Measurements from ENCODE around the gene NTHL1. TPM values are rescaled to one million over a fixed set of nuclear protein-coding genes. Genes with fewer than 3 reads are reported as not detected.
A peak's percentile ranks its signal among the peaks of the same experiment; 100 is the strongest.

NTHL1 gene
- total and polyA plus RNA-seq, 9 of the 15 experiments (the other 6 are each of a cell fraction or from before 2014, with no cell fraction given): 1.1 to 58.8 (median 17.6) TPM

DNA sequence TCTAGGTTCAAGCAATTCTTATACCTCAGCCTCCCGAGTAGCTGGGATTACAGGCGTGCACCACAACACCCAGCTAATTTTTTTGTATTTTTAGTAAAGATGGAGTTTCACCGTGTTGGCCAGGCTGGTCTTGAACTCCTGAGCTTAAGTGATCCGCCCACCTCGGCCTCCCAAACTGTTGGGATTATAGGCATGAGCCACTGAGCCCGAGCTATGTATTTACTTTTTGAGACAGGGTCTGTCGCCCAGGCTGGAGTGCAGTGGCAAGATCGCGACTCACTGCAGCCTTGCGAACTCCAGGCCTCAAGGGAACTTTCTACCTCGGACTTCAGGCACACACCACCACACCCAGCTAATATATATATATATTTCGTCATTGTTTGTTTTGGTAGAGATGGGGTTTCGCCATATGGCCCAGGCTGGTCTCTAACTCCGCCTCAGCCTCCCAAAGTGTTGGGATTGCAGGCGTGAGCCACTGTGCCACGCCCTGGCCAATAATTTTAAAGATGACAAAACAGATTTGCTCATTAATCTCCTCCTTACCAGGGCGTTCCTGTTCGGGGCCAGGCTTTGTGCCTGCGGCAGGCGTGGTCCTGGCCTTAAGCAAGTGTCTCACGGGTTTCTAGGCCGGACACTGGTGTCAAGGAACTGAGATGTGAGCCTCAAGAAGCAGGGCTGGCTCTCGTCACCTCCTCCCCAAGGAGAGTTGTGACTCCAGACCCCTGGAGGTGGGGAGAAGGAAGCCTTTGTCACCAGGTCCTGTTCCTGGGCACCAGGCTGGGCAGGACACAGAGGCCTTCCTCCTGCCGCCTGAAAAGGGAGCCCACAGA lies 32.3 kb downstream of the NTHL1 start (continued):
- no peak for TF ChIP-seq CXXC5 (CRISPR knock-in tag; IDR thresholded peaks at IDR 0.05)
- TF ChIP-seq, protein P1, sequence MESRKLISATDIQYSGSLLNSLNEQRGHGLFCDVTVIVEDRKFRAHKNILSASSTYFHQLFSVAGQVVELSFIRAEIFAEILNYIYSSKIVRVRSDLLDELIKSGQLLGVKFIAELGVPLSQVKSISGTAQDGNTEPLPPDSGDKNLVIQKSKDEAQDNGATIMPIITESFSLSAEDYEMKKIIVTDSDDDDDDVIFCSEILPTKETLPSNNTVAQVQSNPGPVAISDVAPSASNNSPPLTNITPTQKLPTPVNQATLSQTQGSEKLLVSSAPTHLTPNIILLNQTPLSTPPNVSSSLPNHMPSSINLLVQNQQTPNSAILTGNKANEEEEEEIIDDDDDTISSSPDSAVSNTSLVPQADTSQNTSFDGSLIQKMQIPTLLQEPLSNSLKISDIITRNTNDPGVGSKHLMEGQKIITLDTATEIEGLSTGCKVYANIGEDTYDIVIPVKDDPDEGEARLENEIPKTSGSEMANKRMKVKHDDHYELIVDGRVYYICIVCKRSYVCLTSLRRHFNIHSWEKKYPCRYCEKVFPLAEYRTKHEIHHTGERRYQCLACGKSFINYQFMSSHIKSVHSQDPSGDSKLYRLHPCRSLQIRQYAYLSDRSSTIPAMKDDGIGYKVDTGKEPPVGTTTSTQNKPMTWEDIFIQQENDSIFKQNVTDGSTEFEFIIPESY (CRISPR knock-in tag; IDR thresholded peaks at IDR 0.05): peak; percentile 18; the same call in 1 of the 2 replicates
- TF ChIP-seq ZNF174 (CRISPR knock-in tag; IDR thresholded peaks at IDR 0.05): no peak
- TF ChIP-seq JUN (IDR thresholded peaks at IDR 0.05; ENCODE audit: borderline replicate concordance, low read depth, low read length): no peak
- no peak for TF ChIP-seq JUN (CRISPR knock-in tag; IDR thresholded peaks at IDR 0.05; ENCODE audit: borderline replicate concordance)

DNA sequence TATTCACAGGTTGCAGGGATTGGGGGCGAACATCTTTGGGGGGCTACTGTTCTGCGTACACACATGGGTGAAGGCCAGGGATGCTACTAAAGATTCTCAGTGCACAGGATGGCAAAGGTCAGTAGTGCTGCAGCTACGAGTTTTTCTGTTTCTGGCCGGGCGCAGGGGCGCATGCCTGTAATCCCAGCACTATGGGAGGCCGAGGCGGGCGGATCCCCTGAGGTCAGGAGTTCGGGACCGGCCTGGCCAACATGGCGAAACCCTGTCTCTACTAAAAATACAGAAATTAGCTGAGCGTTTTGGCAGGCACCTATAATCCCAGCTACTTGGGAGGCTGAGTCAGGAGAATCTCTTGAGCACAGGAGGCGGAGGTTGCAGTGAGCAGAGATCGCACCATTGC lies 34.1 kb downstream of the NTHL1 start:
- DNase-seq (ENCODE audit: extremely low read depth in 1 of 4, low spot score in 3 of 4) (no peak), FAIRE-seq (no peak), ATAC-seq (no peak)
- BruUV-seq (replicated peaks): no TSS peak
- Histone ChIP-seq H3K9me3 (replicated peaks; ENCODE audit: control insufficient read depth, insufficient read depth, low read depth, low read length) (no peaks in the 10 kb centered on the region), H3K79me2 (ENCODE audit: control insufficient read depth, insufficient read depth, low read length) (peaks cover 23% of the 10 kb centered on the region), H3K4me1 (replicated peaks in 1 of 2; ENCODE audit: control insufficient read depth in 2 of 2, insufficient read depth in 2 of 2, low read length in 2 of 2) (peaks cover 11 to 39% of the 10 kb centered on the region in 2 experiments), H3K4me2 (ENCODE audit: insufficient read depth, low read length) (no peak overlapping the region), H3K4me3 (no peak overlapping the region), H3K27me3 (ENCODE audit: control insufficient read depth in 2 of 2, insufficient read depth in 2 of 2, low read length in 2 of 2) (no peaks in the 10 kb centered on the region), H4K20me1 (replicated peaks; ENCODE audit: control insufficient read depth, insufficient read depth, low read length) (peaks cover 5% of the 10 kb centered on the region; the same call in 1 of the 2 replicates), H3K36me3 (ENCODE audit: control insufficient read depth, insufficient read depth, low read length) (no peaks in the 10 kb centered on the region), H3K27ac (ENCODE audit: extremely low read depth, low read depth, low read length) (no peak overlapping the region), H2AFZ (ENCODE audit: low read depth, low read length) (no peak overlapping the region), H3K9me1 (ENCODE audit: control insufficient read depth, insufficient read depth, low read length) (peaks cover 1% of the 10 kb centered on the region), H3K9ac (ENCODE audit: insufficient read depth in 1 of 2, low read depth in 2 of 2, low read length in 2 of 2) (no peak overlapping the region)
- intact Hi-C loops (cut with micrococcal nuclease): no loop called here
- in situ Hi-C loops (cut with MboI): no loop called here
- CTCF ChIA-PET (ENCODE audit: low intra/inter-chr PET ratio): no interaction called here
- POLR2A ChIA-PET: interaction anchor here (1.2 kb wide), 1 partner anchor 142 kb away, joined by 5 read pairs; the partner anchor contains the start of gene TRAF7
- WGBS (ENCODE audit: insufficient coverage, low coverage, missing lambda C conversion rate): 81% methylated on average over 13 of the region's 15 CpGs
- TF ChIP-seq, protein P2, sequence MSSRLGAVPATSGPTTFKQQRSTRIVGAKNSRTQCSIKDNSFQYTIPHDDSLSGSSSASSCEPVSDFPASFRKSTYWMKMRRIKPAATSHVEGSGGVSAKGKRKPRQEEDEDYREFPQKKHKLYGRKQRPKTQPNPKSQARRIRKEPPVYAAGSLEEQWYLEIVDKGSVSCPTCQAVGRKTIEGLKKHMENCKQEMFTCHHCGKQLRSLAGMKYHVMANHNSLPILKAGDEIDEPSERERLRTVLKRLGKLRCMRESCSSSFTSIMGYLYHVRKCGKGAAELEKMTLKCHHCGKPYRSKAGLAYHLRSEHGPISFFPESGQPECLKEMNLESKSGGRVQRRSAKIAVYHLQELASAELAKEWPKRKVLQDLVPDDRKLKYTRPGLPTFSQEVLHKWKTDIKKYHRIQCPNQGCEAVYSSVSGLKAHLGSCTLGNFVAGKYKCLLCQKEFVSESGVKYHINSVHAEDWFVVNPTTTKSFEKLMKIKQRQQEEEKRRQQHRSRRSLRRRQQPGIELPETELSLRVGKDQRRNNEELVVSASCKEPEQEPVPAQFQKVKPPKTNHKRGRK (tag; IDR thresholded peaks at IDR 0.05): no peak
- TF ChIP-seq NCOA1 (IDR thresholded peaks at IDR 0.05; ENCODE audit: low read depth) (no peak), POLR2AphosphoS2 (IDR thresholded peaks at IDR 0.05; ENCODE audit: low read length) (no peak), ZNF830 (CRISPR knock-in tag; IDR thresholded peaks at IDR 0.05) (no peak), ZNF584 (CRISPR knock-in tag; IDR thresholded peaks at IDR 0.05; ENCODE audit: low read depth) (no peak), NFXL1 (CRISPR knock-in tag; IDR thresholded peaks at IDR 0.05) (no peak), ZNF124 (CRISPR knock-in tag; IDR thresholded peaks at IDR 0.05) (no peak)
- TF ChIP-seq, protein P3, sequence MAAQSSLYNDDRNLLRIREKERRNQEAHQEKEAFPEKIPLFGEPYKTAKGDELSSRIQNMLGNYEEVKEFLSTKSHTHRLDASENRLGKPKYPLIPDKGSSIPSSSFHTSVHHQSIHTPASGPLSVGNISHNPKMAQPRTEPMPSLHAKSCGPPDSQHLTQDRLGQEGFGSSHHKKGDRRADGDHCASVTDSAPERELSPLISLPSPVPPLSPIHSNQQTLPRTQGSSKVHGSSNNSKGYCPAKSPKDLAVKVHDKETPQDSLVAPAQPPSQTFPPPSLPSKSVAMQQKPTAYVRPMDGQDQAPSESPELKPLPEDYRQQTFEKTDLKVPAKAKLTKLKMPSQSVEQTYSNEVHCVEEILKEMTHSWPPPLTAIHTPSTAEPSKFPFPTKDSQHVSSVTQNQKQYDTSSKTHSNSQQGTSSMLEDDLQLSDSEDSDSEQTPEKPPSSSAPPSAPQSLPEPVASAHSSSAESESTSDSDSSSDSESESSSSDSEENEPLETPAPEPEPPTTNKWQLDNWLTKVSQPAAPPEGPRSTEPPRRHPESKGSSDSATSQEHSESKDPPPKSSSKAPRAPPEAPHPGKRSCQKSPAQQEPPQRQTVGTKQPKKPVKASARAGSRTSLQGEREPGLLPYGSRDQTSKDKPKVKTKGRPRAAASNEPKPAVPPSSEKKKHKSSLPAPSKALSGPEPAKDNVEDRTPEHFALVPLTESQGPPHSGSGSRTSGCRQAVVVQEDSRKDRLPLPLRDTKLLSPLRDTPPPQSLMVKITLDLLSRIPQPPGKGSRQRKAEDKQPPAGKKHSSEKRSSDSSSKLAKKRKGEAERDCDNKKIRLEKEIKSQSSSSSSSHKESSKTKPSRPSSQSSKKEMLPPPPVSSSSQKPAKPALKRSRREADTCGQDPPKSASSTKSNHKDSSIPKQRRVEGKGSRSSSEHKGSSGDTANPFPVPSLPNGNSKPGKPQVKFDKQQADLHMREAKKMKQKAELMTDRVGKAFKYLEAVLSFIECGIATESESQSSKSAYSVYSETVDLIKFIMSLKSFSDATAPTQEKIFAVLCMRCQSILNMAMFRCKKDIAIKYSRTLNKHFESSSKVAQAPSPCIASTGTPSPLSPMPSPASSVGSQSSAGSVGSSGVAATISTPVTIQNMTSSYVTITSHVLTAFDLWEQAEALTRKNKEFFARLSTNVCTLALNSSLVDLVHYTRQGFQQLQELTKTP (IDR thresholded peaks at IDR 0.05; ENCODE audit: low read depth in 1 of 2, partially characterized antibody in 2 of 2): no peak

Data from K562 (cell line).